ENCODE data around the gene LAPTM5. TPM values are rescaled to one million over a fixed set of nuclear protein-coding genes. Genes with fewer than 3 reads are reported as not detected.

The LAPTM5 gene
- total and polyA plus RNA-seq, 2 donors (not counting 3 experiments of a cell fraction or from before 2014, with no cell fraction given): 83.4 to 95.2 TPM

DNA sequence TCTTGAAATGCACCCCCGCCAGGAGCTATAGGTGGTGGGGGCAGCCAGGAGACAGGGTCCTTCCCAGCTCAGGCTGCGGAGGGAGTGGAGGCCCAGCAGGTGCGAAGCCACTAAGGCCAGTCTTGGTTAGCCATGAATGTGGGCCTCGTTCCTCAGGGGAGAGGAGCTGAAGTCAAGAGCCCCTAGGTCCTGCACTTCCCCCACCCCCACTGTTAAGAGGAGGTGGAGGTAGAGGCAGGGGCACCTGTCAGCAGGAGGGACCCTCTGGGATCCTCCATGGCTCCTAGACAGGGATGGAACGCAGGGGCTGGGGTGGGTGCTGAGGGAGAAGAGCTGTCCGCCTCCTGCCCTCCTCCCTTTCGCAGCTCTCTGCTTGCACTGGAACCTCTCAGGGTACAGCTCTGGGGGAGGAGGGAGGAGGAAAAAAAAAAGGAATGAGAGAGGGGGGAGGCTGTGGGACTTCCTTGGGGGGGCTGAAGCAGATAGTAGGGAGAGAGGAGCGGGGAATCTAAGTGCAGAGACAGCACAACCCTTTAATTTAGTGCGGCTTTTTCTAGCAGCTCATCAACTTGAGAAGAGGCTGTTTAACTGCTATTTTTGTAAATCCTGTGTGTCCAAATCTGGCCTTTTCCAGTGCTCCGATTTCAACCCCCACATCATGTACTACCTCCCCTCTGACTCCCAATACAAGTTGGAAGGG lies 71.2 kb downstream of the LAPTM5 start:
- Histone ChIP-seq H3K4me3 (replicated peaks in 1 of 3; ENCODE audit: insufficient read depth in 1 of 3, low read depth in 1 of 3, low read length in 3 of 3) (no peak overlapping the region), H3K9ac (replicated peaks; ENCODE audit: extremely low read depth, insufficient read depth, low read length) (no peak overlapping the region), H3K4me1 (ENCODE audit: control insufficient read depth, extremely low read depth, insufficient read depth, low read length) (no peaks in the 10 kb centered on the region), H3K27me3 (ENCODE audit: control insufficient read depth in 2 of 2, insufficient read depth in 2 of 2, low read length in 2 of 2) (peaks cover 26 to 27% of the 10 kb centered on the region in 2 experiments), H3K79me2 (ENCODE audit: control insufficient read depth, insufficient read depth, low read length) (no peaks in the 10 kb centered on the region), H3K9me1 (replicated peaks; ENCODE audit: control insufficient read depth, extremely low read depth, insufficient read depth, low read length) (no peaks in the 10 kb centered on the region), H4K20me1 (replicated peaks; ENCODE audit: control insufficient read depth, extremely low read depth, insufficient read depth, low read length) (no peaks in the 10 kb centered on the region), H3K27ac (ENCODE audit: insufficient read depth, low read depth, low read length) (no peak overlapping the region), H3K36me3 (ENCODE audit: control insufficient read depth in 2 of 2, extremely low read depth in 1 of 2, insufficient read depth in 2 of 2, low read length in 2 of 2) (no peaks in the 10 kb centered on the region), H2AFZ (ENCODE audit: low read depth, low read length) (no peak overlapping the region), H3K9me3 (replicated peaks; ENCODE audit: control insufficient read depth, insufficient read depth, low read length) (no peaks in the 10 kb centered on the region), H3K4me2 (ENCODE audit: insufficient read depth, low read length) (no peak overlapping the region)
- DNase-seq (ENCODE audit: low read depth, low spot score) (no peak), FAIRE-seq (no peak)
- TF ChIP-seq EZH2 (IDR thresholded peaks at IDR 0.05; ENCODE audit: borderline replicate concordance, low read depth, low read length, severe bottlenecking) (no peak), JUN (IDR thresholded peaks at IDR 0.05; ENCODE audit: borderline replicate concordance, insufficient read depth, insufficient read length, low read depth) (no peak), POLR2AphosphoS5 (IDR thresholded peaks at IDR 0.05; ENCODE audit: insufficient read depth, low read depth, low read length) (no peak), MYC (IDR thresholded peaks at IDR 0.05; ENCODE audit: low read depth, low read length) (no peak), POLR2A (IDR thresholded peaks at IDR 0.05; ENCODE audit: low read depth, low read length) (no peak), FOS (IDR thresholded peaks at IDR 0.05; ENCODE audit: borderline replicate concordance, insufficient read depth, low read length) (no peak), GATA2 (IDR thresholded peaks at IDR 0.05; ENCODE audit: insufficient read depth, insufficient read length, low read depth, low read length) (no peak)
- TF ChIP-seq, protein P1, sequence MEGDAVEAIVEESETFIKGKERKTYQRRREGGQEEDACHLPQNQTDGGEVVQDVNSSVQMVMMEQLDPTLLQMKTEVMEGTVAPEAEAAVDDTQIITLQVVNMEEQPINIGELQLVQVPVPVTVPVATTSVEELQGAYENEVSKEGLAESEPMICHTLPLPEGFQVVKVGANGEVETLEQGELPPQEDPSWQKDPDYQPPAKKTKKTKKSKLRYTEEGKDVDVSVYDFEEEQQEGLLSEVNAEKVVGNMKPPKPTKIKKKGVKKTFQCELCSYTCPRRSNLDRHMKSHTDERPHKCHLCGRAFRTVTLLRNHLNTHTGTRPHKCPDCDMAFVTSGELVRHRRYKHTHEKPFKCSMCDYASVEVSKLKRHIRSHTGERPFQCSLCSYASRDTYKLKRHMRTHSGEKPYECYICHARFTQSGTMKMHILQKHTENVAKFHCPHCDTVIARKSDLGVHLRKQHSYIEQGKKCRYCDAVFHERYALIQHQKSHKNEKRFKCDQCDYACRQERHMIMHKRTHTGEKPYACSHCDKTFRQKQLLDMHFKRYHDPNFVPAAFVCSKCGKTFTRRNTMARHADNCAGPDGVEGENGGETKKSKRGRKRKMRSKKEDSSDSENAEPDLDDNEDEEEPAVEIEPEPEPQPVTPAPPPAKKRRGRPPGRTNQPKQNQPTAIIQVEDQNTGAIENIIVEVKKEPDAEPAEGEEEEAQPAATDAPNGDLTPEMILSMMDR (IDR thresholded peaks at IDR 0.05; ENCODE audit: extremely low read depth in 1 of 2, insufficient read depth in 1 of 2, low read depth in 1 of 2, low read length in 2 of 2): no peak
- TF ChIP-seq, protein P2, sequence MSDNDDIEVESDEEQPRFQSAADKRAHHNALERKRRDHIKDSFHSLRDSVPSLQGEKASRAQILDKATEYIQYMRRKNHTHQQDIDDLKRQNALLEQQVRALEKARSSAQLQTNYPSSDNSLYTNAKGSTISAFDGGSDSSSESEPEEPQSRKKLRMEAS (IDR thresholded peaks at IDR 0.05; ENCODE audit: insufficient read depth, insufficient read length): no peak
- dilution Hi-C loops (cut with MboI; ENCODE audit: extremely low pct_ligation_motif_present, low sequenced_read_pairs) (no loop called here), intact Hi-C loops (cut with micrococcal nuclease) (no loop called here)
- BruUV-seq (replicated peaks): no TSS peak
- ChIA-PET CTCF (interaction anchor here (1.0 to 2.4 kb wide), 2 partner anchors 10 to 16 kb away, joined by 3 to 11 read pairs; no protein-coding TSS in a partner anchor), POLR2A (interaction anchor here (0.6 kb wide), 1 partner anchor 1437 kb away, joined by 3 read pairs; no protein-coding TSS in a partner anchor)
